GM12872 (cell line): ENCODE measurements around the gene SLAMF8.

ENCODE experiments used
- TF ChIP-seq, protein P1 (sequence below): IDR thresholded peaks from 3 replicates; pipeline ENCODE4 v1.5.1; 2011; ENCODE audit warnings: low read depth, mild to moderate bottlenecking, low read length, moderate library complexity; ENCODE audit not compliant: insufficient read depth

The SLAMF8 gene

GRCh38 chr1:159866905-159867663 is 40.4 kb downstream of the SLAMF8 start:
- TF ChIP-seq, protein P1, sequence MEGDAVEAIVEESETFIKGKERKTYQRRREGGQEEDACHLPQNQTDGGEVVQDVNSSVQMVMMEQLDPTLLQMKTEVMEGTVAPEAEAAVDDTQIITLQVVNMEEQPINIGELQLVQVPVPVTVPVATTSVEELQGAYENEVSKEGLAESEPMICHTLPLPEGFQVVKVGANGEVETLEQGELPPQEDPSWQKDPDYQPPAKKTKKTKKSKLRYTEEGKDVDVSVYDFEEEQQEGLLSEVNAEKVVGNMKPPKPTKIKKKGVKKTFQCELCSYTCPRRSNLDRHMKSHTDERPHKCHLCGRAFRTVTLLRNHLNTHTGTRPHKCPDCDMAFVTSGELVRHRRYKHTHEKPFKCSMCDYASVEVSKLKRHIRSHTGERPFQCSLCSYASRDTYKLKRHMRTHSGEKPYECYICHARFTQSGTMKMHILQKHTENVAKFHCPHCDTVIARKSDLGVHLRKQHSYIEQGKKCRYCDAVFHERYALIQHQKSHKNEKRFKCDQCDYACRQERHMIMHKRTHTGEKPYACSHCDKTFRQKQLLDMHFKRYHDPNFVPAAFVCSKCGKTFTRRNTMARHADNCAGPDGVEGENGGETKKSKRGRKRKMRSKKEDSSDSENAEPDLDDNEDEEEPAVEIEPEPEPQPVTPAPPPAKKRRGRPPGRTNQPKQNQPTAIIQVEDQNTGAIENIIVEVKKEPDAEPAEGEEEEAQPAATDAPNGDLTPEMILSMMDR = no peak

DNA sequence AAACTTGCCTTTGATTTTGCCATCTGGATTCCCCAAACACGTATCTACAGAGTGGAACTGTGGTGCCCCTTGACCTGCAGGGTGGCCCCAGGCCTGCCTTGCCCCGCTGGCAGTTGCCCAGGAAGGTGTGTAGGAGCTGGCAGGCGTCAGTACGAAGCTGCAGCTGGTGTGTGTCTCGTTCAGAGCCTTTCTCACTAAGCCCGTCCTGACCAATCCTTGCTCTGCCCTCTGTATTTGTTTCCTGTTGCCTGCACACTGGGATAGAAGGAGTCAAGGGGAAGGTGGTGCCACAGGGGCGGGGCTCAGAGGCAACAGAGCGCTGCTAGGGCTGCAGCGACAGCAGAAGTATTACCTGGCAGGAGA is 41.0 kb downstream of the SLAMF8 start:
- TF ChIP-seq, protein P1 = no peak

DNA sequence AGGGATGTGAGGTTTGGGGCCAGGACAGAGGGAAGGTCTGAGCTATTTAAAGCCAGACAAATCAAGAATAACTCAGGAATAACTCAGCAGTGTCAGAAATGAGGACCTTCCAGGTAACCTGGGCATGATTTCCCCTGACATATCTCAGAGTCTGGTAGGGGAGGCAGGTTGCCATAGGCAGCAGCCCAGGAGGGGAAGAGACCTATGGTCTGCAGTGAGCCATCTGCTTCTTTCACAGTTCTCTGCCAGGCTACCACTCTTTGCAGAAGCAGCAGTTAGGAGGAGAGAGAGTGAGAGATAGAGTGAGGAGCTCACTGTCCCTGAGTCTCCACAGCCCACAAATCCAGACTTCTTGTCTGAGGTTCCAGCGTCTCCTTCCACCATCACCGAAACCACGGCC is 42.1 kb downstream of the SLAMF8 start:
- TF ChIP-seq, protein P1 = no peak

GRCh38 chr1:159869173-159869572 is 42.5 kb downstream of the SLAMF8 start:
- TF ChIP-seq, protein P1 = no peak

GRCh38 chr1:159869607-159870006 is 42.9 kb downstream of the SLAMF8 start:
- TF ChIP-seq, protein P1 = no peak

GRCh38 chr1:159870704-159871103 is 44.0 kb downstream of the SLAMF8 start:
- TF ChIP-seq, protein P1 = no peak

DNA sequence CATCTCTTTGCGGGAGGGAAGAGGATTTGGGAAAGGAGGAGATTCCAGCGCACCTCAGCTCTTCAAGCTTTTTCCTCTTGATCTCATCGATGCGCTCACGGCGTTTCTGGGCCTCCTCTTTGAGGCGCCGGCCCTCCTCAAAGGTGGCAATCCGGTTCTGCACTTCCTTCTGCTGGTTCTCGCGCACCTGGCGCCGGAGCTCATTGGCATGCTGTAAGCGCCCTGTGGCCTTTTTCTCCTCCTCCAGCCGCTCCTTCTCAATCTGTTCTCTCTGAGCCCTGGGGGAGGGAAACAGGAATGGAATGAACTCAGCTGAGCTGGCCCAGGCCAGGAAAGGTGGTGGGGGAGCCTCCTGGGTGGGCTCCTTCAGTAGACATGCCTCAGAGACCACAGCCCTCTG is 46.2 kb downstream of the SLAMF8 start:
- TF ChIP-seq, protein P1 = no peak
